SU-DHL-6 (cell line): ENCODE results near the gene RGS11.
"Not testable (repeated sequence)": the region's sequence is repeated elsewhere in the genome, so short reads cannot be mapped to it uniquely, and the experiment has no call there.

ENCODE experiments used
- H2AFZ ChIP-seq: fragments of 200-600 bp; sonication (generic); 2 replicates; pipeline ENCODE4 v1.6.1; 2014; ENCODE audit warnings: low read depth, mild to moderate bottlenecking, moderate library complexity, mixed read lengths, antibody characterized with exemption, low read length; ENCODE audit not compliant: severe bottlenecking
- H3F3A ChIP-seq: fragments of 200-600 bp; shearing (Covaris generic); 2 replicates; pipeline ENCODE4 v1.6.0; 2016; ENCODE audit warnings: antibody characterized with exemption, mild to moderate bottlenecking; ENCODE audit not compliant: insufficient read depth
- H3K27ac ChIP-seq: fragments of 200-600 bp; sonication (generic); 2 replicates; pipeline ENCODE4 v1.5.1; 2016; ENCODE audit warnings: low read depth, mild to moderate bottlenecking, low read length, moderate library complexity, mixed read lengths
- H3K27me3 ChIP-seq: fragments of 200-600 bp; sonication (generic), shearing (Covaris generic); 2 replicates; pipeline ENCODE4 v1.6.0; 2014; ENCODE audit warnings: mild to moderate bottlenecking, low read length
- H3K36me3 ChIP-seq: fragments of 200-600 bp; sonication (generic); 2 replicates; pipeline ENCODE4 v1.6.1; 2014; ENCODE audit warnings: mild to moderate bottlenecking, low read length, mixed read lengths
- H3K4me2 ChIP-seq: fragments of 300-600, 200-600 bp; shearing (Covaris generic), sonication (generic); 2 replicates; pipeline ENCODE4 v1.6.0; 2014; ENCODE audit warnings: low read length, low read depth, mild to moderate bottlenecking; ENCODE audit not compliant: poor library complexity, severe bottlenecking
- H3K4me3 ChIP-seq: fragments of 200-600 bp; sonication (generic); 2 replicates; pipeline ENCODE4 v1.5.1; 2014; ENCODE audit warnings: antibody characterized with exemption, low read length, mild to moderate bottlenecking, mixed read lengths; ENCODE audit not compliant: insufficient read depth, poor library complexity, severe bottlenecking
- H3K79me2 ChIP-seq: fragments of 200-600 bp; sonication (generic); 2 replicates; pipeline ENCODE4 v1.6.1; 2014; ENCODE audit warnings: mild to moderate bottlenecking, low read length, moderate library complexity; ENCODE audit not compliant: insufficient read depth
- H3K9ac ChIP-seq: fragments of 200-600 bp; sonication (generic); 2 replicates; pipeline ENCODE4 v1.7.0; 2014; ENCODE audit warnings: mild to moderate bottlenecking, low read length
- H3K9me2 ChIP-seq: fragments of 200-600 bp; sonication (generic); replicated peaks from 2 replicates; pipeline ENCODE4 v1.6.1; 2014; ENCODE audit warnings: low read length; ENCODE audit not compliant: insufficient read depth
- H3K9me3 ChIP-seq: fragments of 200-600 bp; sonication (generic); 2 replicates; pipeline ENCODE4 v1.6.1; 2014; ENCODE audit warnings: low read length, mixed read lengths; ENCODE audit not compliant: insufficient read depth
- H4K20me1 ChIP-seq: fragments of 200-600 bp; sonication (generic); 2 replicates; pipeline ENCODE4 v1.6.1; 2014; ENCODE audit warnings: low read depth, mild to moderate bottlenecking, antibody characterized with exemption, low read length, moderate library complexity, mixed read lengths
- EZH2phosphoT487 ChIP-seq: fragments of 200-600 bp; sonication (generic), shearing (Covaris generic); conservative IDR thresholded peaks from 2 replicates; pipeline ENCODE4 v1.6.1; 2018; ENCODE audit warnings: mild to moderate bottlenecking, antibody characterized with exemption, low read length, moderate library complexity, mixed read lengths
- TF ChIP-seq, protein P1 (sequence below): fragments of 200-600 bp; sonication (generic); IDR thresholded peaks from one replicate; pipeline ENCODE4 v1.5.1; 2017; ENCODE audit warnings: antibody characterized with exemption, mild to moderate bottlenecking, low read length, moderate library complexity; ENCODE audit not compliant: insufficient read depth, poor library complexity, severe bottlenecking

The RGS11 gene

DNA sequence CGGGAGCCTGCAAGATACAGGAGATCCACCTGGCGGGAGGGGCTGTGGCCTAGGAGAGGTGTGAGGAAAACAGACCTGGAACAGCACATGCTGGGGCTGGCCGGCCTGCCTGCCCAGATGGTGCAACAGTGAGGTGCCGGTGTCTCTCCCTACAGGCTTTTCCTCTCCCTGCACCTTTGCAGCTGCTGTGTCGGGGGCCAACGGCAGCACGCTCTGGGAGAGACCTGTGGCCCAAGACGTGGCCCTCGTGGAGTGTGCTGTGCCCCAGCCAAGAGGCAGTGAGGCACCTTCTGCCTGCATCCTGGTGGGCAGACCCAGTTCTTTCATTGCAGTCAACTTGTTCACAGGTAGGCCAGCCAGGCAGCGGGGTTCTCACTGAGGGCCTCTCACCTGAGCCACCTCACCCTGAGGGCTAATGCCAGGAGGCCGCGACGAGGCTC, 15.9 kb downstream of the RGS11 start:
- Histone ChIP-seq H3K4me2 (no peak overlapping the region), H3K9ac (no peak overlapping the region), H3K27ac (no peak overlapping the region), H4K20me1 (no peaks in the 10 kb centered on the region), H2AFZ (no peak overlapping the region), H3F3A (no peaks in the 10 kb centered on the region), H3K9me2 (no peaks in the 10 kb centered on the region), H3K79me2 (no peaks in the 10 kb centered on the region), H3K36me3 (no peaks in the 10 kb centered on the region), H3K27me3 (no peaks in the 10 kb centered on the region), H3K4me3 (no peak overlapping the region), H3K9me3 (no peaks in the 10 kb centered on the region)
- TF ChIP-seq, protein P1, sequence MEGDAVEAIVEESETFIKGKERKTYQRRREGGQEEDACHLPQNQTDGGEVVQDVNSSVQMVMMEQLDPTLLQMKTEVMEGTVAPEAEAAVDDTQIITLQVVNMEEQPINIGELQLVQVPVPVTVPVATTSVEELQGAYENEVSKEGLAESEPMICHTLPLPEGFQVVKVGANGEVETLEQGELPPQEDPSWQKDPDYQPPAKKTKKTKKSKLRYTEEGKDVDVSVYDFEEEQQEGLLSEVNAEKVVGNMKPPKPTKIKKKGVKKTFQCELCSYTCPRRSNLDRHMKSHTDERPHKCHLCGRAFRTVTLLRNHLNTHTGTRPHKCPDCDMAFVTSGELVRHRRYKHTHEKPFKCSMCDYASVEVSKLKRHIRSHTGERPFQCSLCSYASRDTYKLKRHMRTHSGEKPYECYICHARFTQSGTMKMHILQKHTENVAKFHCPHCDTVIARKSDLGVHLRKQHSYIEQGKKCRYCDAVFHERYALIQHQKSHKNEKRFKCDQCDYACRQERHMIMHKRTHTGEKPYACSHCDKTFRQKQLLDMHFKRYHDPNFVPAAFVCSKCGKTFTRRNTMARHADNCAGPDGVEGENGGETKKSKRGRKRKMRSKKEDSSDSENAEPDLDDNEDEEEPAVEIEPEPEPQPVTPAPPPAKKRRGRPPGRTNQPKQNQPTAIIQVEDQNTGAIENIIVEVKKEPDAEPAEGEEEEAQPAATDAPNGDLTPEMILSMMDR, result no peak
- TF ChIP-seq EZH2phosphoT487, result no peak

DNA sequence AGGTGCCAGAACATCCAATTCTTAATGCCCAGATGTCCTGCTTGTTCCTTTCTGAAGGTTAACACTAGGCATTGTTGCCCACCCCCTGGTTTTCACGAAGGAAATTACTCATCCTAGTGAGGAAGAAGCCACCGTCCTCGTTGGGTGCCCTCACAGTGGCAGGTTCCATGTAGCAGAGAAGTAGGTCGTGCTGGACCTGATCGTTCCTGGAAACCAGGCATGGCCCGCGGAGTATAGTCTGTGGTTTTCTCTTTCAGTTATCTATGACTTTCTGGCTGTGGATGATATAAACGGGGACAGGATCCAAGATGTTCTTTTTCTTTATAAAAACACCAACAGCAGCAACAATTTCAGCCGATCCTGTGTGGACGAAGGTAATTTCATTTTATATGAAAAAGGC, 16.5 kb downstream of the RGS11 start:
- no peak overlapping the region for H3K4me3 ChIP-seq
- no peaks in the 10 kb centered on the region for H3K36me3 ChIP-seq
- H3K9me2 ChIP-seq, result no peaks in the 10 kb centered on the region
- no peak overlapping the region for H3K27ac ChIP-seq
- no peak overlapping the region for H2AFZ ChIP-seq
- H4K20me1 ChIP-seq, result no peaks in the 10 kb centered on the region
- no peak for TF ChIP-seq EZH2phosphoT487
- TF ChIP-seq, protein P1, result no peak
- no peaks in the 10 kb centered on the region for H3K9me3 ChIP-seq
- H3K79me2 ChIP-seq, result no peaks in the 10 kb centered on the region
- H3K4me2 ChIP-seq, result no peak overlapping the region
- H3K9ac ChIP-seq, result no peak overlapping the region
- H3F3A ChIP-seq, result no peaks in the 10 kb centered on the region
- no peaks in the 10 kb centered on the region for H3K27me3 ChIP-seq

DNA sequence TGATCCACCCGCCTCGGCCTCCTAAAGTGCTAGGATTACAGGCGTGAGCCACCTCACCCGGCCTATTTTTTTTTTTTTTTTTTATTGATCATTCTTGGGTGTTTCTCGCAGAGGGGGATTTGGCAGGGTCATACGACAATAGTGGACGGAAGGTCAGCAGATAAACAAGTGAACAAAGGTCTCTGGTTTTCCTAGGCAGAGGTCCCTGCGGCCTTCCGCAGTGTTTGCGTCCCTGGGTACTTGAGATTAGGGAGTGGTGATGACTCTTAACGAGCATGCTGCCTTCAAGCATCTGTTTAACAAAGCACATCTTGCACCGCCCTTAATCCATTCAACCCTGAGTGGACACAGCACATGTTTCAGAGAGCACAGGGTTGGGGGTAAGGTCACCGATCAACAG, 17.7 kb downstream of the RGS11 start:
- H4K20me1 ChIP-seq, H3K4me3 ChIP-seq, H3K27me3 ChIP-seq, H3K9me3 ChIP-seq, H2AFZ ChIP-seq, H3F3A ChIP-seq, H3K9me2 ChIP-seq, H3K36me3 ChIP-seq, H3K4me2 ChIP-seq, H3K27ac ChIP-seq, H3K9ac ChIP-seq, H3K79me2 ChIP-seq: not testable (repeated sequence)

DNA sequence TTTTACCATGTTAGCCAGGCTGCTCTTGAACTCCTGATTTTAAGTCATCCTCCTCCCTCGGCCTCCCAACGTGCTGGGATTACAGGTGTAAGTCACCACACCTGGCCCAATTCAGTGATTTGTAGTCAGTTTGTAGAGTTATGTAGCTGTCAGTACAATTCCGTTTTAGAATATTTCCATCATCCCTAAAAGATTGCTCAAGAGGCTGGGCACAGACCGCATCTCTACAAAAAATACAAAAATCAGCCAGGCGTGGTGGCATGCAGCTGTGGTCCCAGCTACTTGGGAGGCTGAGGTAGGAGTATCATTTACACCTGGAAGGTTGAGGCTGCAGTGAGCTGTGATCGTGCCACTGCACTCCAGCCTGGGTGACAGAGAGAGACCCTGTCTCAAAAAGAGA, 20.6 kb downstream of the RGS11 start:
- Histone ChIP-seq H3K4me3 (no peak overlapping the region), H3K27ac (no peak overlapping the region), H3K9me2 (no peaks in the 10 kb centered on the region), H3K27me3 (no peaks in the 10 kb centered on the region), H3K4me2 (no peak overlapping the region), H3K79me2 (no peaks in the 10 kb centered on the region), H4K20me1 (no peaks in the 10 kb centered on the region), H3K9ac (no peak overlapping the region), H2AFZ (no peak overlapping the region), H3F3A (no peaks in the 10 kb centered on the region), H3K9me3 (no peaks in the 10 kb centered on the region), H3K36me3 (no peaks in the 10 kb centered on the region)
- TF ChIP-seq EZH2phosphoT487, result no peak
- TF ChIP-seq, protein P1, result no peak
